Left colon (tissue), 2 donors: ENCODE results near the gene STAG2. TPM values are rescaled to one million over a fixed set of nuclear protein-coding genes. Genes with fewer than 3 reads are reported as not detected.
A peak's percentile ranks its signal among the peaks of the same experiment; 100 is the strongest.
"Not testable (repeated sequence)": the region's sequence is repeated elsewhere in the genome, so short reads cannot be mapped to it uniquely, and the experiment has no call there.

Experiments
- ATAC-seq: fragments of 200-7000 bp; cut with Tn5 transposase; one replicate; pipeline ENCODE4 v1.9.1; 2020; ENCODE audit warnings: mild to moderate bottlenecking, moderate library complexity
- DNase-seq, 2 donors: peaks; one replicate each; pipeline ENCODE4 v3.0.0-alpha.2; 2020
- intact Hi-C, 2 donors: fragments of 100-400 bp; cut with DNase I in 1 of 2; cut with micrococcal nuclease in 1 of 2; formaldehyde crosslinking; loops; one replicate each; pipeline versions ENCODE4 v1.11.2 to v1.14.0; 2022; cut with DNase I, micrococcal nuclease
- long read RNA-seq: library from polyadenylated mRNA; unstranded; transcript quantifications from one replicate; pipeline ENCODE4 v2.0.0, GENCODE V29; 2021
- total RNA-seq, 2 donors: library from RNA; stranded (reverse); fragmentation: NEBNext Ultra II Directional; extraction: Animal tissue kit (Norgen Biotek cat#: 25700); gene quantifications; one replicate each; pipeline ENCODE4 v1.2.1, GENCODE V29; 2021
- donor health status: DM: no; HTN: no; CAD: no.
- donor health status: DM: yes; HTN: yes; CAD: no.

Gene STAG2
- 10 to 100 TPM; 58.8 to 66.8 TPM for total RNA-seq
- long read RNA-seq, full-length matches to known transcripts, result 1 of 35 reads
- long read RNA-seq, partial matches to known transcripts, result 18 of 35 reads
- long read RNA-seq, other reads (novel, unspliced or antisense), result 16 of 35 reads

DNA sequence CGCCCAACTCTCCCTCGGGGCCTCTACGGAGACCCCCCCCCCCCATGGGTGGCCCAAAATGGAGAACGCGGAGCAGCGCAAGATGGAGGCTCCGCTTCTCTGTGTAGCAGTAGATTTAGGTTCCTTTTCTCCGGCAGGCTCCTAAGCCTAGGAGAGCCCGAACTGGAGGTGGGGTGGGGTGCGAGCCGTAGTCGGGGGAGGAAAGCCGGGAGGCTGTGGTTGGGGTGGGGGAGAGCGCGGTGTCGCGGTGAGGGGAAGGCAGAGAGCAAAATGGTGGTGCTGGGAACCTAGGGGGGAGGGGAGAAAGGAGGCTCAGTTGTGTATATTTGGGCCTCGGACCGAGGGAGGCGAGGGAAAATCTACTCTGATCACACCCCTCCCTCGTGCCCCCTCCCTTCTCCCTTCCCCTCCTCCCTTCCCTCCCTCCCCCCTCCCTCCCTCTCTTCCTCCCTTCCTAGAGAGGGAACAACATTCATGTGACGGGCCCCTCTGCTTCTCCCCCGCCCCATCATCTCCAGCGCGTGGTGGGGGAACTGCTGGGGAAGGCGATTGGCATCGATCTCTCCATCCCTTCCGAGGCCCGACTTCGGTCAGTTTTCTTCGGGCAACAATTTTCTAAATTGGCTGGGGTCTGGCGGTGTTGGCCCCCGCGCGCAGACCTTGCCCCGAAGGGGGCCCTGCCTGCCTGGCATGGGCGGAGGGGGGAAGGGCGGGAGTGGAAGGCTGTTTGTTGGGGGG lies at the start of gene STAG2:
Gene STAG2, plus strand, starts transcription at position 439 of the 738 bp plus-strand sequence. CDS start 60,922 bp downstream, outside the sequence.
- ATAC-seq (peak; percentile 57), DNase-seq (peak; percentile 71 to 79)
- intact Hi-C loops, result no loop called here

DNA sequence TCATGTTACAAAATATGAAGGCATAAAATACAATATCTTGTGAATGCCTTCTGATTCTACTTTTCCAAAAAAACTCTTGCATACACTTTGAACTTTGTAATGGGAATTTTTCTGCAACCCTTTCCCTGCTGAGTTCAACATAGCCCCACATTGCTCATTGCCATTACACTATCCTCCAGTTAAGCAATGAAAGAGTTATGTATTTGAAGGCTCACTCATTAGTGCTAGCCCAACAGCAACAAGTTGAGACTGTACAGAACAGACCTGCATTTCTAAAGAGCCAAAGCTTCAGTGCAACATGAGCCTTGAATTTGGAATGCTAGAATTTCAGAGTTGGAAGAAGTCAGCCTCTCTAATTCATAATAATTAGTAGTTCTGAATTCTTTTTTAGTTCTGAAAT lies 44.4 kb upstream of the STAG2 start:
- ATAC-seq, result no peak
- intact Hi-C loops, result no loop called here
- no peak for DNase-seq

DNA sequence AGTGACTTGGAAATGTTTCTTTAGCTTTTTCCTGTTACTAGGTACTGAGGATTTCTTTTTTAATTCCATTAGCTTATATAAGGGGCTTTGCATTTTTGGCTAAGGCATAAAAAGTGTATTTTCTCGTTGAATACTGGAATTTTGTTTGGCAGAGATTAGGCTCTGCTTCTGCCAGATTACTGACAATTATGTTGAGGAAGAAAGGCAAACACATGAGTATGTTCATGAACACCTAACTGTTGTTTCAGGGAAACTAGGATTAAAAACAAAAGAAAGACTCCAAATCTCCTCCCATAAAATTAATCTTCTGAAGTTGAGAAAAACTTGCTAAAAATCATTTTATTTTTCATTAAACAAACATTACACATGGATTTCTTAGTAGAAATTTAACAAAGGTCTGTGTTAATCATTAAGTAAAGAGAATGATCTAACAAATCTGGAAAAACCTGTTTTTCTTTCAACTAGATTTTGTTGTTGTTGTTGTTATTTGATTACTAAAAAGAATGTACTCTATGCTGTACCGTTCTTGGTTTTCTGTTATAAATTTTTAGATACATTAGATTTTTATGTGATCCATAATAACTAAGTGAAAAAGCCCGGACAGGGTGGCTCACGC lies 43.3 kb upstream of the STAG2 start:
- DNase-seq (no peak), ATAC-seq (no peak)
- intact Hi-C loops, result no loop called here

DNA sequence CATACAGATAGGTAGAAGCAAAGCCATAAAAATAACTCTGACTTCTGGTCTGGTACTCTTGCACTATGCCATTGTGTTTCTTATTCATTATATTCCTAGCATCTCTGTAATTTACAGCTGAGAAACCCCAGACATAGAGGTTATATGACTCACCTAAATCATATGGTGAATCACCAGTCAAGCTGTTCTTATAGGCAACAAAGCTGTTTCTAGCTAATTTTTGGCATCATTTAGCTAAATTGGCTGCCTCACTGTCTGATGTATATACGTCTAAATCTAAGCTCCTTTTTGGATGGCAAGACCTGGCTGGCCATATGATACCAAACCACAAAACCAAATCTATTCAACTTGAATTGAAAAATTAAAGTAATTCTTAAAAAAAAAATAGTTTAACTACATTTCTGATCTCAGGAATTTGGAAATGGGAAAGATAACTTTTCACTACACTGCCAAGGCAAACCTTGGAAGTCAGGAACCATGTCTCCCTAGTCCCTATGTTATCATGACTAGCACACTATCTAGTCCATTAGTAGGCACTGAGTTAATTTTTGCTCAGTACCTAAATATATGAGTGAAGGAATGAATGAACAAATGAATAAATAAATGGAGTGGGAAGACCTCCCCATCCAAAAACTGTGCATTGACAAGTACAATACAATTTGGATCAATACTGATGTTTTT lies 41.3 kb upstream of the STAG2 start:
- DNase-seq, result no peak
- intact Hi-C loops, result no loop called here
- no peak for ATAC-seq

DNA sequence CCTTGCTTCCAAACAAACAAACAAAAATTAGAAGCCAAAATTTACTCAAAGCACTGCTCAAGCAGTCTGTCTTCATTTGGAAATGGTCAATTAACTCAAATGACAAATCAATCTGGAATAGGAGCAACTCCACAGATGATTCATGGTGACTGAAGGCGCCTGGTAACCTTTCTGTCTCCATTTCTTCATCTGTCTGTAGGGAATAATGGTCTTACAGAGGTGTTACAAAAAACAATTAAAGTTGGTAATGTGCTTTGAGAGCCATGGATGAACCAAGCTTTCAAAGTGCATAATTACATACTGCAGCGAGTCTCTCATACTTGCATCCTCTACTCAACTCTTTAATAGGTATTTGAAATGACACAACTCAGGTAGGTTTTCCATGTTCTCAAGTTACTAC lies 38.3 kb upstream of the STAG2 start:
- intact Hi-C loops, result no loop called here
- DNase-seq, result no peak
- ATAC-seq, result no peak

DNA sequence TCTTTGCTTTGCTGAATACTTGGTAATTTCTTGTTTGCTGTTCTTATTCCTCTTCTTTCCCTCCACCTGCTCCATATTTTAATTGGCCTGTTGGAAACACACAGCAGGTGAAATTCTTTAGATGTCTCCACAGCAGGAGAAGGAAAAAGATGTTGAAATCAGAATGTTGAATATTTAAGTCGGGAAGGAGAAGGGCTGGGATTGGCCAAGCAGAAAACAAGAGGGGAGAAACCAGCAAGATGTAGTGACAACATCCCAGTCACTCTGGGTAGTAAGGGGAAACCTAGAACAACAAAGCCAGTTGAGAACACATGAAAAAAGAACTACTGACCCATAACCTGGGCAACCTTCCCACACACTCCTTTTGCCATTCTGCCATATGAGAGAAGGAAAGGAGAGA lies 37.3 kb upstream of the STAG2 start:
- intact Hi-C loops, result no loop called here
- DNase-seq, result no peak
- no peak for ATAC-seq

DNA sequence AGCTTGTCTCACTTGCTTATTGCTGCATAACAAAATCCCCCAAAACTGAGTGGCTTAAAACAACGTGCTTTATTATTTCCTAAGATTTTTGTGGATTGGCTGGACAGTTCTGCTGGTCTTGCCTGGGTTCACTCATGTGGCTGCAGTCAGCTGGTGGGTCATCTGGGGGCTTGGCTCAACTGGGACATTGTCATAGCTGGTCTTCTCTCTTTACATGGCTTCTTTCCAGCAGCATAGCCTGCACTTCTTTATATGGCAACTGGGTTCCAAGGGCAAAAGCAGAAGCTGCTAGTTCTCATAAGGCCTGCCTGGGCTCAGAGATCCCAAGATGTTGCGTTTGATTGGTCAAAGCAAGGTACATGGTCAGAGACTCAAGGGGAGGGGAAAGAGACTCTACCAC lies 33.7 kb upstream of the STAG2 start:
- ATAC-seq (no peak), DNase-seq (no peak)
- intact Hi-C loops, result no loop called here

DNA sequence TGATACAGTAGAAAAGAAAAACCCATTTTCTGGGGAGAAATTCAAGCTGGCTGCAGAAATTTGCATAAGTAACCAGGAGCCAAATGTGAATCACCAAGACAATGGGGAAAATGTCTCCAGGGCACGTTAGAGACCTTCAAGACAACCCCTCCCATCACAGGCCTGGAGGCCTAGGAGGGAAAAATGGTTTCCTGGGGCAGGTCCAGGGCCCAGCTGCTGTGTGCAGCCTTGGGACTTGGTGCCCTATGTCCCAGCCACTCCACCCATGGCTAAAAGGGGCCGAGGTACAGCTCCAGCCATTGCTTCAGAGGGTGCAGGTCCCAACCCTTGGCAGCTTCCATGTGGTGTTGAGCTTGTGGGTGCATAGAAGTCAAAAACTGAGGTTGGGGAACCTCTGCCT lies 29.5 kb upstream of the STAG2 start:
- intact Hi-C loops, DNase-seq, ATAC-seq: not testable (repeated sequence)

DNA sequence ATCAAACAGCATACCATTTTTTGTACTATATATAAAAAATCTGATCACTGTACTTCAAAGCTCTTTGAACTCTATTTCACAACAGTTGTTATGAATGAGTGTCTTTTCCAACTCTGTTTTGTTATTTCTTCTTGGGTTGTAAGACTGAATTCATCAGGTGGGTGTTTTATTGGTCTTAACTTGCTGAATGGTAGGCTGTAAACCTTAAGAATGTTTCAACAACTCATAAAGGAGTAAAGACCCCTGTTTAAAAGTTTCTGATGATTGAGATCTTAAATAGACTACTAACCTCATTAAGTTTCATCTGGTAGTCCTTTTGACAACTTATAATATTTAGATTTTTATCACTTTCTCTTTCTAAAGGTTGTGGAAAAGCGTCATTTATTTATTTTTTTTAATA lies 18.4 kb upstream of the STAG2 start:
- intact Hi-C loops, result no loop called here
- DNase-seq, result no peak
- ATAC-seq, result no peak

DNA sequence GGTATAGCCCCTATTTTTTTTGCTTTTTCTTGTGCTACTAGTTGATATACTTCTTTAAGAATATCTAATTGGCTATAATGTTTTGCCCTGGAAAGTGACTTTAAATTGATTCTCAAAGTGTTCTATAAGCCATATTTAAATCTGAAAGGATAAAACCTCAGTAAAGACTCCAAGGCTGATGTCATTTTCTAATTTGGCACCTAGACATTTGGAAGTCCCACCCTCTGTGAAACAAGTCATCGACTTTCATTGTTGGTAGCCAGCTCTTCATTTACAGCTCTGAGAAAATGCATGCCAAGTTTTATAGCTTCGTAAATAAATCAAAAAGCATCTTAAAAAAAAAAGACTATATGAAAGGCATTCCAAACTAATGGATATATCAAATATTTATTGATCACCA lies 18.0 kb upstream of the STAG2 start:
- DNase-seq (no peak), ATAC-seq (no peak)
- intact Hi-C loops, result no loop called here

DNA sequence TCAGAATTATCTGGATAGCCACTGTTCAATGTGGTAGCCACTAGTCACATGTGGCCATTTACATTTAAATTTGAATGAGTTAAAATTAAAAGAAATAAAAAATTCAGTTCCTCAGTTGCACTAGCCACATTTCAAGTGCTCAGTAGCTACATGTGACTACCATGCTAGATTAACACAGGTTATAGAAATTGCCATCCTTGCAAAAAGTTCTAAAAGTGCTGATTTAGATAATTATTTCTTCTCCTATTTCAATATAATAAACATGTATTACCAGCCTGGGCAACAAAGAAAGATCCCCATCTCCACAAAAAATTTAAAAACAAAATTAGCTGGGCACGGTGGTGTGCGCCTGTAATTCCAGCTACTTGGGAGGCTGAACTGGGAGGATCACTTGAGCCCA lies 11.7 kb upstream of the STAG2 start:
- ATAC-seq, result no peak
- intact Hi-C loops, result no loop called here

DNA sequence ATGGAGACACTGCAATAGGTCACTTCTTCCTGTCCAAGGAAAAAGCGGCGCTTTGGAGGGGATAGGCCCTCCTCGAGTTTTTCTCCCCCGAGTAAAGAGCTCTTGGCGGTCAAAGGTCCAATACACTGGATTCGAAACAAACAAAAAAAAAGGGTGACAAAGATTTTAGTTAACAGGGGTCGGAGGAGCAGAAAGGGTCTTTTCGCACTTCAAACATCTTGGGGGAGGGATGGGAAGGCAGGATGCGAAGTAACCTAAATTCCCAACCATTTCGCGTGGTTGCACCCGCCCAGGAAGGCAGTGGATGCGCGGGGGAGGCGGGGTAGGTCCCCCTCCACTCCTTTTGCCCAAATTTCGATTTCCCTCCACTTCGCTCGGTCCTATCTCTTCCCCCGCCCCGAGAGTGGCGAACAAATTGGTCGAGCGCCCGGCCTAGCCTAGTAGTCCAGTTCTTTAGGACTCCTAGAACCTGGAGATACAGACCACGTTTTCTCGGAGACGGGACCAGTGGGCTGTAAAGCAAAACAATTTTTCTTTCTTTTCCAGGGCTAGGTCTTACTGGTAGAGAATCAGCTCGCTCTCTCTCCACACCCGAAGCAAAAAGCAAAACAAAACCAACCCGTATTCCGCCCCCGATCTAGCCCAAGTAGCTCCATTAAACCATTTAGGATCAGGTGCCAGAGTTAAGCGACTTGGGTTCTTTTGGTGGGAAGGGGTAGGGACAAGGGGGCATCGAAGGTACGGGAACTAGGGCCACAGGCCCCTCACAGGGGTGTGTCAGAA lies 2.0 kb upstream of the STAG2 start:
- ATAC-seq, result peak; percentile 9
- intact Hi-C loops, result no loop called here
- DNase-seq, result peak; percentile 43 to 53

More for the DNA sequence above, 11.7 kb upstream of the STAG2 start:
- no peak for DNase-seq

DNA sequence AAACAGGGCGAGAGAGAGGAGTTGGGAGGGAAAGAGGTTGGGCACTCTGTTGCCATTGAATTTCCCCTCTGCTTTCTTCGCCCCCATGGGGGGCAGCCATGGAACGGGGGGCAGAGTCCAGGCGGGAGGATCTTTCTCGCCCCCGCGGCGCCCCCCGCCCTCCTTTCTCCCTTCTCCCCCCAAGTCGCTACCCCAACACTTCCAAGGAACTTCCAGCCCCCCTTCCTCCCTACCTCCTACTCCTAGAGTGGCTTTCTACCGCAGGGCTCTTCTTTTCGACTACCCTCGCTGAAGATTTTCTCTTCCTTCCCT lies 594 bp upstream of the STAG2 start:
- DNase-seq (no peak), ATAC-seq (no peak)
- intact Hi-C loops, result no loop called here

DNA sequence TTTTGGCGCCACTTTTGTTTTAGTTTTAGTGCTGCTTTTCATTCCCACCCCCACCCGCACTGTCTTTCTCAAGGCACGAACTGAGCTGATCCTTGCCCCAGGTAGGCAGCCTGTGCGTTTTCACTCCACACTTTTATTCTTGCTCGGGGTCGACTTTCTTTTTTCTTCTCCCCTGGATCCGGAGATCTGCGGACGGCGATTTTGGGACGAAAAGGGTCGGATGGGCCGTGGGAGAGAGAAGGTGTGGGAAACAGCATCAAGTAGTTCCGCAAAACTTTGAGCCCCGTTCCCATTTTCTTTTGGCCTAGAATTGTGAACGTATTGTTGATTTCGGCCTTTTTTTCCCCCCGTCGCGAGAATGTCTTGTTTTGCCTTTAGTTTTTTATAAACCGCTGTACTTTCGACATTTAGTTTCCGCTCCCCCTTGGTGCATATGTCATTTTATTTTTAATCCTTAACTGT lies 531 bp downstream of the STAG2 start:
- no peak for DNase-seq
- intact Hi-C loops, result no loop called here
- no peak for ATAC-seq

DNA sequence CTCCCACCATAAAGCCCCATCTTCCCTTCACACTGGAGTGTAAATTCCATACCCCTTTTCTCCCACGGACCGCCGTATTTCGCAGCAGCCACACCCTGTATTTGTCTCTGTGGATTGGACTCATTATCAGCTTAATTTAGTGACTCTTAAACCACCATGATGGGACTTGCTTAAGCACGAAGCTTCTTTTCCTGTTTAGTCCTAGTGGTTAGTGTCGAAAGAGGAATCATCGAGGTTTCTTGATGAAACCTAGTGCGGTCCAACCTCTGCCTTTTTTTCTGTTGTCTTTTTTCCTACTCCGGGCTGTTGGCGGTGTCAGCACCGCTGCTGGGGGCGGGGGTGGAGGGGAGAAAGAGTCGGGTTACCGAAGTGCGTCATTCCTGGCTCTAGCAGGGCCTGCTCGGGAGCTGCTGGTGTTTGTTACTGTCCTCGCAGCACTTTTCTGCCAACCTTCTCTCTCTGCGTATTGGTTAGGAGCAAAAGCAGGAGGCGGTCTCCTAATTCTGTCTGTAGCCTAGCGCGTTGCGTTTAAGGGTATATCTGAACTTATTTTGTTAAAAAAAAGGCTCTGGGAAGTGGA lies 1.4 kb downstream of the STAG2 start:
- ATAC-seq (peak; percentile 63), DNase-seq (peak; percentile 84 to 91)
- intact Hi-C loops, result no loop called here

DNA sequence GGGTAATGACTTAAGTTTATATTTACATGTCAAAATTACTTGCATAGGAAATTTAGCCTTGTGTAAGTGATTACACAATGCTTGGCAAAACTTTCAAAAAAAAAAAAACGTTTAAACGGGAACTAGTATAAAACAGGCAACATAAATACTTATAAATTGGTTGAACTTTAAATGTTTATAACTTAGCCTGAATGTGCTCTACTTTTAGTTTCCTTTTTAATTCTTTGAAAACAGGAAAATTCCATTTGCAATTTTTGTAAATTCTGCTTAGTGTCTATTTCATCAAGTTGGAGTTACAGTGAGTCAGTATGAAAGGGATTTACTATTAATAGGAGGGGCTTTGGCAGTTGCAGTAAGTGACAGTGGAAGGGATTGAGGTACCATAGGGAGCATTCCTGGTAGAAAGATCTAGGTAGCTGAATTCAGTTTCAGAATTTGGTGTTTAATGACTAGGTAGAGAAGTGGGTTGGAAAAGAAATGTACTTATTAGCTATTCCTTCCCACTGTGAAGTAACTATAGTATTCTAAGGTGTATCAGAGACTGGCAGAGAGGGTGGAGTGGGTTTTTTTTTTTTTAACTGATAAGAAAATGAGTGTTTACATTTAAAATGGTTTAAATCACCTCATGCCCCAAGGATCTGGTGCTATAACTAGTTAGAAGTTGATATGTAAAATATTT lies 2.8 kb downstream of the STAG2 start:
- DNase-seq (no peak), ATAC-seq (no peak)
- intact Hi-C loops, result no loop called here

DNA sequence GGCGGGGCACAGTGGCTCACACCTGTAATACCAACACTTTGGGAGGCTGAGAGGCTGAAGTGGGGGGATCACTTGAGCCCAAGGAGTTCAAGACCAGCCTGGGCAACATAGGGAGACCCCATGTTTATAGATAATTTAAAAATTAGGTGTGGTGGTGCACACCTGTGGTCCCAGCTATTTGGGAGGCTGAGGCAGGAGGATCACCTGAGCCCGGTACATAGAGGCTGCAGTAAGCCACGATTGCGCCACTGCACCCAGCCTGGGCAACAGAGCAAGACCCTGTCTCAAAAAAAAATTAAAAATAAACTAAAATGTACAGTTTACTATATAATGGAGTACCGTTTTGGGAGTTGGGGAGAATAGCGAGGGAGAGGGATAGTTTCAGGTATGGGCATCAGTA lies 4.2 kb downstream of the STAG2 start:
- DNase-seq, result no peak
- no peak for ATAC-seq
- intact Hi-C loops, result no loop called here

DNA sequence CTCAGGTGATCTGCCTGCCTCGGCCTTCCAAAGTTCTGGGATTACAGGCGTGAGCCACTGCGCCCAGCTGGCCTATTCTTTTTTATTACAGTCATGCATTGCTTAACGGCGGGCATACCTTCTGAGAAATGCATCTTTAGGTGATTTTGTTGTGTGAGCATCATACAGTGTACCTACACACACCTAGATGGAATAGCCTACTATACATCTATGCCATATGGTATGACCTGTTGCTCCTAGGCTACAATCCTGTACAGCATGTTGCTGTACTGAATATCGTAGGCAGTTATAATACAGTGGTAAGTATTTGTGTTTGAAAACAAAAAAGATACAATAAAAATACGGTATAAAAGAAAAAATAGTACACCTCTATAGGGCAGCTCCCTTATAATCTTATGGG lies 6.0 kb downstream of the STAG2 start:
- no peak for DNase-seq
- intact Hi-C loops, result no loop called here
- ATAC-seq, result no peak
